ENCODE measurements around the gene AP5S1.

The AP5S1 gene

DNA sequence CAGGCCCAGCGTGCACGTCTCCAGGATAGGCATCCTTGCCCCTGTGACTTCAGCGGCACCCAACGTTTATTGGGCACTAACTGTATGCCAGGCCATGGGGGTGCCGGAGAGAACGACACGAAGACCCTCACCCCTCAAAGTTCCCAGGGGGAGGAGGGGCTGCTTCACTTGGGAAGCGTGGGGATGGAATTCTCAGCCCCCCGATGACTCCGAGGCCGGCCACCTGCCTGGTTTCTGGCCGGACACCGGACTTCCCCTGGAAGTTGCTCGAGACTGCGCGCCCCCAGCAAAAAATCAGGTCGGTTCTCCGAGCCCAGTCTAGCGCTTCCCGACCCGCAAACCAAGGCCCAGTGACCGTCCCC is 26.0 kb downstream of the AP5S1 start:
- DNase-seq (ENCODE audit: low read depth), result no peak

- DNase-seq (ENCODE audit: low read depth), result peak; percentile 73
Measured at GRCh38 chr20:3846740-3847428, 26.5 kb downstream of the AP5S1 start, which contains the start of gene MAVS. Gene MAVS (plus strand): TSS chr20:3846834. CDS start chr20:3854625, 7,791 bp downstream.

GRCh38 chr20:3847429-3847940 is 27.1 kb downstream of the AP5S1 start:
- DNase-seq (ENCODE audit: low read depth), result no peak

DNA sequence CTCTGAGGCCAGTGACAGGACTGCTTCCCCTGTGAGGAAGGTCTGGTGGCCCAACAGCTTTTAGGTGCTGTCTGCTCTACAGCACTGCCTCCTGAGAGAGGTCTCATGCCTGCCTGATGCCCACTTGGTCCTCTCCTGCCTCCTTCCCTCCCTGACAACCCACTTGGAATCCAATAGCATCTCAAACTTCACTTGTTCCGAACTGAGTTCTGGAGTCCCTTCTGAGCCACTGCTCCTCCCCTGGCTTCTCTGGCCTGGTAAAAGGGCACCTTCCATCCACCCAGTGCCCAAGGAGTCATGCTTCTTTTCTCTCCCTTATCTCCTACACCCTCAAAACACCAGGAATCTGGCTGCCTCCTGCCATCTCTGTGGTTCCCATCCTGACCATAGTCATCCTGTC is 28.2 kb downstream of the AP5S1 start:
- no peak for DNase-seq (ENCODE audit: low read depth)

- DNase-seq (ENCODE audit: low read depth), result no peak
Measured at GRCh38 chr20:3854462-3854871, 34.1 kb downstream of the AP5S1 start.

- no peak for DNase-seq (ENCODE audit: low read depth)
Measured at GRCh38 chr20:3857405-3857804, 37.1 kb downstream of the AP5S1 start.

DNA sequence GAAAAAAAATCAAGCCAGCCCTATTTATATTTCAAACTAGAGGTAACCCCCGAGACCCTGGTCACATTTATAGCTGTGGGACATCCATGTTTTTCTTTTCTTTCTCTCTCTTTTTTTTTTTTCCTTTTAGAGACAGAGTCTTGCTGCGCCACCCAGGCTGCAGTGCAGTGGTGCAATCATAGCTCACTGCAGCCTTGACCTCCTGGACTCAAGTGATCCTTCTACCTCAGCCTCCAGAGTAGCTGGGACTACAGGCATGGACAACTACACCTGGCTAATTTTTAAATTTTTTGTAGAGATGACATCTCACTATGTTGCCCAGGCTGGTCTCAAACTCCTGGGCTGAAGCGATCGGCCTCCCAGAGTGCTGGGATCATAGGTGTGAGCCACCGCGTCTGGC is 38.3 kb downstream of the AP5S1 start:
- no peak for DNase-seq (ENCODE audit: low read depth)

DNA sequence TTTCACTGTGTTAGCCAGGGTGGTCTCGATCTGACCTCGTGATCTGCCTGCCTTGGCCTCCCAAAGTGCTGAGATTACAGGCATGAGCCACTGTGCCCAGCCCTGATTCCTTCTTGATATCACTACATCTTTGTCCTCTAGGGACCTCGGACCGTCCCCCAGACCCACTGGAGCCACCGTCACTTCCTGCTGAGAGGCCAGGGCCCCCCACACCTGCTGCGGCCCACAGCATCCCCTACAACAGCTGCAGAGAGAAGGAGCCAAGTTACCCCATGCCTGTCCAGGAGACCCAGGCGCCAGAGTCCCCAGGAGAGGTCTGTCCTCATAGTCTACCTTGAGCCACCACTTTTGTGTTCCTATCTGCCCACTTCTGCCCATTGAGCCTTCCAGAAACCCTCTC is 40.8 kb downstream of the AP5S1 start:
- DNase-seq (ENCODE audit: low read depth), result no peak

DNA sequence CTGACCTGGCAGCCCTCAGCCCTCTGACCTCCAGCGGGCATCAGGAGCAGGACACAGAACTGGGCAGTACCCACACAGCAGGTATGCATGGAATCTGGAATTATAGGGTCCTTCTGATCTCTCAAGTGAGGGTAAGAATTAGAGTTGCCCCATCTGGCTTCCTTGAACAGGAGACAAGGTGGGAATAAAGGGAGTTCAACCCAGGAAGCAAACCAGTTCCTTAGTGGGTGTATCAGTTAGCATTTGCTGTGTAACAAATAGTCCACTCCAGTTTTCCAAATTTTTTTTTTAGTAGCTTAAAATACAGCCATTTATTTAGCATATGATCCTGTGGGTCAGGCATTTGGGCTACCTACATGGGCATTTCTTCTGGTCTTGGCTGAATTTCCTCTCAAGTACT is 42.0 kb downstream of the AP5S1 start:
- no peak for DNase-seq (ENCODE audit: low read depth)

GRCh38 chr20:3863317-3863716 is 43.0 kb downstream of the AP5S1 start:
- DNase-seq (ENCODE audit: low read depth), result no peak

GRCh38 chr20:3864518-3864917 is 44.2 kb downstream of the AP5S1 start:
- no peak for DNase-seq (ENCODE audit: low read depth)

DNA sequence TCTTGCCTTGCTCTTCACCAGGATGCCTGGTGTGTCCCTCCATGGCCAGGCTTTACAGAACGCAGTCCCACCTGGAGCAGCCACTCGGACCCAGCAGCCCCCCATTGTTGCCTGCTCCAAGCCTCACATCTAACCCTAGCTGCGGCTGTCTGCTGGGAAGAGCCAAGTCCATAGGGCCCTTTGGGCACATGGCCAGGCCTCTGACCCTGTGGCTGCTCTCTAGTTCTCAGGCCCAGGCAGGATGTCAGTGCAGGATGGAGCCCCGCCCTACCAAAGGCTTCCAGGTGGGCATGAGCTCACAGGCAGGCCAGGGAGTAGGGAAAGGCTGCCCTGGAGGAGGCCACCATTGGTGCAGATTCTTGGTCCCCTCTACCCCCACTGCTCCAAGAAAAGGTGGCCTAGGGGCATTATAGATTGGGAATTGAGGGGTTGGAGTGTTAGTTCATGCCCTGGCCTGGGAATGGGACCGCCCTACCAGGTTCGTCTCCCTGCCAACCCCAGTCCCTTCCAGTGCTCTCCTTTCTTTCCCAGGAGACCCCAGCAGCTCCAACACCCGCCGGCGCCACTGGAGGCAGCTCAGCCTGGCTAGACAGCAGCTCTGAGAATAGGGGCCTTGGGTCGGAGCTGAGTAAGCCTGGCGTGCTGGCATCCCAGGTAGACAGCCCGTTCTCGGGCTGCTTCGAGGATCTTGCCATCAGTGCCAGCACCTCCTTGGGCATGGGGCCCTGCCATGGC is 45.0 kb downstream of the AP5S1 start:
- DNase-seq (ENCODE audit: low read depth), result no peak

DNA sequence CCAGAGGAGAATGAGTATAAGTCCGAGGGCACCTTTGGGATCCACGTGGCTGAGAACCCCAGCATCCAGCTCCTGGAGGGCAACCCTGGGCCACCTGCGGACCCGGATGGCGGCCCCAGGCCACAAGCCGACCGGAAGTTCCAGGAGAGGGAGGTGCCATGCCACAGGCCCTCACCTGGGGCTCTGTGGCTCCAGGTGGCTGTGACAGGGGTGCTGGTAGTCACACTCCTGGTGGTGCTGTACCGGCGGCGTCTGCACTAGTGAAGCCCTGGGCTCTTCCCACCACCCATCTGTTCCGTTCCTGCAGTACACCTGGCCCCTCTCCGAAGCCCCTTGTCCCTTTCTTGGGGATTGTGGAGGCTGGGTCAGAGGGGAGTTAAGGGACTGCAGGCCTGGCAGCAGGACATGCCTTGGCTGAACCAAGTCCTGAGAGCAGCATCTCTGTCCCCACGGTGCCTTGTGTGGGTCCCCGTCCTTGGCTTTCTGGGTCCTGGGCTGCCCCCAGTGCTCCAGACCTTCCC is 45.6 kb downstream of the AP5S1 start:
- DNase-seq (ENCODE audit: low read depth), result no peak

DNA sequence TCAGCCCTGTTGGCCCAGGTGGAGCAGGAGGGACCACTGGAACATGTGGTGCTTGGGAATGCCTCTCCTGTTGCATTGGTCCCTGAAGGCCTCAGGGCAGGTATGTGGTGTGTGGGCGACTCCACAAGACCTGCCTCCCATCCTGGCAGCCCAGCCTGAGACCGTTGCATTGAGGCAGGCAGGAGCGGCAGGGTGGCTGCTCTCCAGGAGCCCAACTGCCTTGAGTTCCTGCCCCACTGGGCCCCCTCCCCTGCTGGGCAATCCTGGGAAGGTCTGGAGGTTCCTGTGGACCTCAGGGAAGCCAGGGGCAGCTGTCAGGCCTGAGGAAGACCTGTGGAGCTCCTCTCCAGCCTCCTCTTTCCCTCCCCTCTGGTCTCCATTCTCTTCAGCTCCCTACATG is 46.1 kb downstream of the AP5S1 start:
- no peak for DNase-seq (ENCODE audit: low read depth)

DNA sequence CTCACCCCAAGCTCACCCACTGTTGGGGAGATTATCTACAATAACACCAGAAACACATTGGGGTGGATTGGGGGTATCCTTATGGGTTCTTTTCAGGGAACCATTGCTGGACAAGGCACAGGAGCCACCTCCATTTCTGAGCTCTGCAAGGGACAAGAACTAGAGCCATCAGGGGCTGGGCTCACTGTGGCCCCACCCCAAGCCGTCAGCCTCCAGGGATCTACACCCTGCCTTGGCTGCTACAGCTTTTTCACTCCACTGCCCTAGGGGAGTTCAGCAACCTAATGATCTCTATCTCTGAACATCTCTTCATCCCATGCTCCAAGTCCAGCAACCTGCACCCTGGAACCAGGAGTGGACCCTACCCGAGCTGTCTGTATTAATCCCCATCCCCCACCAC is 47.5 kb downstream of the AP5S1 start:
- no peak for DNase-seq (ENCODE audit: low read depth)

- DNase-seq (ENCODE audit: low read depth), result no peak
Measured at GRCh38 chr20:3869839-3870634, 49.7 kb downstream of the AP5S1 start.

- DNase-seq (ENCODE audit: low read depth), result no peak
Measured at GRCh38 chr20:3871550-3872265, 51.4 kb downstream of the AP5S1 start.

DNA sequence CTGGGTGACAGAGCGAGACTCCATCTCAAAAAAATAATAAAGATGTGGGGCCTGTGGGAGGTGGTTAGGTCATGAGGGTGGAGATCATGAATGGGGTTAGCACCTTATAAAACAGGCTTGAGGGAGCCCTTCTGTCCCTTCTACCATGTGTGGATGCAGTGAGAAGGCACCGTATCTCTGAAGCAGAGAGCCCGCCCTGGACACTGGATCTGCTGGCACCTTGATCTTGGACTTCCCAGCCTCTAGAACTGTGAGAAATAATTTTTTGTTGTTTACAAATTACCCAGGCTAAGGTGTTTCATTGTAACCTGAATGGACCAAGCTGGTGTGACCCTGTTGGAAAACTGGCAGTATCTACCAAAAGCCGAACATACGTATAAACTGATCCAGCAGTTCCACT is 53.2 kb downstream of the AP5S1 start:
- DNase-seq (ENCODE audit: low read depth), result no peak

- no peak for DNase-seq (ENCODE audit: low read depth)
Measured at GRCh38 chr20:3874194-3874844, 54.0 kb downstream of the AP5S1 start.

DNA sequence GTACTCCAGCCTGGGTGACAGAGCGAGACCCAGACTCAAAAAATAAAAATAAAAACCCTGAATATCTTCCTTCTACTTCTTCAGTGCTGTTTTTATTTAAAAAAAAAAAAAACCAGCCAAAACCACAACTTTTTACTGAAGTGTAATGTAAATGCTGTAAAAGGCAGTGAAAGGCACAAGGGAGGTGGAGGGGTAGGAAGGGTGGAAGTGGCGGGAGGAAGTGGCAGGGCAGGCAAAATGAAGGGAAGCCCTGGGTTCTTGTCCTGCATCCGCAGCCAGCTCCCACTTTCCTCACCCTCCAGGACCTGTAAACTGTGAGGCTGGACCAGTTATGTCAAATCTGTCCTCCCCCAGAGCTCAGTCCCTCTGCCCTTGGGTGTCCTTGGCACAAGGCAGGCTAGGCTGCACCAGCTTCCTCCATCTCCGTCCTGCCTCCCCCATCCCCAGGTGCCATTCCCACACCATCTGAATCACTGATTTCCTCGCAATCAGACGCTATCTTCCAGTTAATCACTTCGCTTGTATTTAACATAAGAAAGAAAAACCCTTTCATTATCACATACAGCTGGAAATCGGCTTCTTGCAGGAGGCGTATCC is 55.1 kb downstream of the AP5S1 start:
- no peak for DNase-seq (ENCODE audit: low read depth)

GRCh38 chr20:3876000-3876399 is 55.7 kb downstream of the AP5S1 start:
- DNase-seq (ENCODE audit: low read depth), result no peak
